Hepatocyte (in vitro differentiated cells): ENCODE measurements around the gene SFXN1. TPM values are rescaled to one million over a fixed set of nuclear protein-coding genes. Genes with fewer than 3 reads are reported as not detected.

Experiments
- DNase-seq: peaks from one replicate; pipeline ENCODE4 v3.0.0-alpha.2; 2016; ENCODE audit warnings: low spot score
- H2AFZ ChIP-seq: fragments of 200-600 bp; sonication (generic); 2 replicates; pipeline ENCODE4 v1.6.0; 2016; ENCODE audit warnings: antibody characterized with exemption, mild to moderate bottlenecking
- H3K27ac ChIP-seq: fragments of 200-600 bp; sonication (generic); 2 replicates; pipeline ENCODE4 v1.5.1; 2016; ENCODE audit warnings: mild to moderate bottlenecking
- H3K27me3 ChIP-seq: fragments of 200-600 bp; sonication (generic); 2 replicates; pipeline ENCODE4 v1.6.1; 2016
- H3K36me3 ChIP-seq: fragments of 200-600 bp; sonication (generic); replicated peaks from 2 replicates; pipeline ENCODE4 v1.5.1; 2016; ENCODE audit warnings: low read depth; ENCODE audit not compliant: insufficient read depth
- H3K4me1 ChIP-seq: fragments of 200-600 bp; sonication (generic); 2 replicates; pipeline ENCODE4 v1.5.1; 2016; ENCODE audit warnings: mild to moderate bottlenecking, moderate library complexity; ENCODE audit not compliant: insufficient read depth
- H3K4me2 ChIP-seq: fragments of 200-600 bp; sonication (generic); 2 replicates; pipeline ENCODE4 v1.6.0; 2016
- H3K4me3 ChIP-seq: fragments of 200-600 bp; sonication (generic); 2 replicates; pipeline ENCODE4 v1.5.1; 2016; ENCODE audit warnings: mild to moderate bottlenecking
- H3K79me2 ChIP-seq: fragments of 200-600 bp; sonication (generic); 2 replicates; pipeline ENCODE4 v1.6.0; 2017; ENCODE audit warnings: mild to moderate bottlenecking
- H3K9me2 ChIP-seq: fragments of 200-600 bp; sonication (generic); replicated peaks from 2 replicates; pipeline ENCODE4 v1.6.0; 2017; ENCODE audit warnings: mild to moderate bottlenecking; ENCODE audit not compliant: insufficient read depth
- H3K9me3 ChIP-seq: fragments of 200-600 bp; sonication (generic); 2 replicates; pipeline ENCODE4 v1.5.1; 2016; ENCODE audit warnings: low read depth, mild to moderate bottlenecking
- H4K20me1 ChIP-seq: fragments of 200-600 bp; sonication (generic); 2 replicates; pipeline ENCODE4 v1.6.0; 2016; ENCODE audit warnings: mild to moderate bottlenecking; ENCODE audit not compliant: insufficient read depth, poor library complexity, severe bottlenecking
- EZH2 ChIP-seq: fragments of 200-600 bp; sonication (generic); IDR thresholded peaks from 2 replicates; pipeline ENCODE4 v1.6.1; 2016; ENCODE audit warnings: antibody characterized with exemption, mild to moderate bottlenecking, borderline replicate concordance
- EZH2phosphoT487 ChIP-seq: fragments of 200-600 bp; sonication (generic); IDR thresholded peaks from one replicate; pipeline ENCODE4 v1.6.1; 2018; ENCODE audit warnings: antibody characterized with exemption, mild to moderate bottlenecking, low read depth, moderate library complexity; ENCODE audit not compliant: unreplicated experiment, severe bottlenecking
- WGBS: methylation state at CpG from one replicate; pipeline ENCODE4 v1.1.6; 2016; ENCODE audit warnings: low lambda C conversion rate; ENCODE audit errors: missing lambda C conversion rate; 5-methylcytosine and 5-hydroxymethylcytosine counted together
- polyA plus RNA-seq: library from polyadenylated mRNA; unstranded; fragments of >200 nt; fragmentation: Nextera tagmentation; extraction: Ambion mirVana; gene quantifications from 2 replicates; pipeline ENCODE4 v1.2.1, GENCODE V29; 2016
- total RNA-seq: library from RNA; depleted of rRNA; stranded (reverse); fragments of >200 nt; gene quantifications from 2 replicates; pipeline ENCODE4 v1.2.3, GENCODE V29; 2014
- TF ChIP-seq, protein P1 (sequence below): fragments of 200-600 bp; sonication (generic); IDR thresholded peaks from 2 replicates; pipeline ENCODE4 v1.5.1; 2016; ENCODE audit warnings: antibody characterized with exemption, mild to moderate bottlenecking; ENCODE audit not compliant: poor library complexity

Gene SFXN1
- total and polyA plus RNA-seq, 2 experiments from 2014 or later: 57.0 to 110 TPM

GRCh38 chr5:175489693-175490443 is 11.5 kb downstream of the SFXN1 start:
- no peaks in the 10 kb centered on the region for H3K9me3 ChIP-seq
- no peak for DNase-seq
- H3K9me2 ChIP-seq: no peaks in the 10 kb centered on the region
- H3K36me3 ChIP-seq: no peaks in the 10 kb centered on the region
- no peak overlapping the region for H3K27ac ChIP-seq
- no peak overlapping the region for H2AFZ ChIP-seq
- H3K27me3 ChIP-seq: no peaks in the 10 kb centered on the region
- H4K20me1 ChIP-seq: peaks cover 30% of the 10 kb centered on the region
- TF ChIP-seq EZH2phosphoT487 (no peak), EZH2 (no peak)
- TF ChIP-seq, protein P1, sequence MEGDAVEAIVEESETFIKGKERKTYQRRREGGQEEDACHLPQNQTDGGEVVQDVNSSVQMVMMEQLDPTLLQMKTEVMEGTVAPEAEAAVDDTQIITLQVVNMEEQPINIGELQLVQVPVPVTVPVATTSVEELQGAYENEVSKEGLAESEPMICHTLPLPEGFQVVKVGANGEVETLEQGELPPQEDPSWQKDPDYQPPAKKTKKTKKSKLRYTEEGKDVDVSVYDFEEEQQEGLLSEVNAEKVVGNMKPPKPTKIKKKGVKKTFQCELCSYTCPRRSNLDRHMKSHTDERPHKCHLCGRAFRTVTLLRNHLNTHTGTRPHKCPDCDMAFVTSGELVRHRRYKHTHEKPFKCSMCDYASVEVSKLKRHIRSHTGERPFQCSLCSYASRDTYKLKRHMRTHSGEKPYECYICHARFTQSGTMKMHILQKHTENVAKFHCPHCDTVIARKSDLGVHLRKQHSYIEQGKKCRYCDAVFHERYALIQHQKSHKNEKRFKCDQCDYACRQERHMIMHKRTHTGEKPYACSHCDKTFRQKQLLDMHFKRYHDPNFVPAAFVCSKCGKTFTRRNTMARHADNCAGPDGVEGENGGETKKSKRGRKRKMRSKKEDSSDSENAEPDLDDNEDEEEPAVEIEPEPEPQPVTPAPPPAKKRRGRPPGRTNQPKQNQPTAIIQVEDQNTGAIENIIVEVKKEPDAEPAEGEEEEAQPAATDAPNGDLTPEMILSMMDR: no peak
- peaks cover 78% of the 10 kb centered on the region for H3K79me2 ChIP-seq
- H3K4me3 ChIP-seq: no peak overlapping the region
- 84% methylated on average over 6 of the region's 6 CpGs for WGBS
- H3K4me1 ChIP-seq: peaks cover 5% of the 10 kb centered on the region
- no peak overlapping the region for H3K4me2 ChIP-seq

GRCh38 chr5:175491223-175491622 is 12.9 kb downstream of the SFXN1 start:
- H3K4me2 ChIP-seq: no peak overlapping the region
- no peaks in the 10 kb centered on the region for H3K9me2 ChIP-seq
- no peaks in the 10 kb centered on the region for H3K27me3 ChIP-seq
- H3K9me3 ChIP-seq: no peaks in the 10 kb centered on the region
- H3K4me3 ChIP-seq: no peak overlapping the region
- WGBS: 83% methylated on average over 6 of the region's 6 CpGs
- H3K79me2 ChIP-seq: peaks cover 77% of the 10 kb centered on the region
- DNase-seq: no peak
- peaks cover 24% of the 10 kb centered on the region for H4K20me1 ChIP-seq
- no peak overlapping the region for H3K27ac ChIP-seq
- H2AFZ ChIP-seq: no peak overlapping the region
- H3K36me3 ChIP-seq: no peaks in the 10 kb centered on the region
- TF ChIP-seq, protein P1: no peak
- TF ChIP-seq EZH2phosphoT487 (no peak), EZH2 (no peak)
- peaks cover 5% of the 10 kb centered on the region for H3K4me1 ChIP-seq

DNA sequence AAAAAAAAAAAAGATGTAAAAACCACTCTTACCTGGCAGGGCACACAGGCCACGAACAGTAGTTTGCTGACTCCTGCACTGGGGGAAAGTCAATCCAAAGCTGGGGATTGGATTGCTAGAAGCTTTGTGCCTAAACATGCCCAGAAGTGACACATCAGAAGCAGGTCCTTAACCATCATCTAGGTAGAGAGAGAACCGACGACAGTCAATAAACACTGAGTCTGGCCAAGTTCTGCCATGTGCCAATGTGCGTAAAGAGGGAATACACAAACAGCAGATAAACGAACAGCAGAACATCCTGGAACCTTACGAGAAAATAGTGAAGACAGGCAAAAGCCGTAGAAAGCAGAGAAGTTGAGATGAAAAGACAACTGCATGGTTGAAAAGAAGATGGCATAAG is 14.9 kb downstream of the SFXN1 start:
- H3K4me2 ChIP-seq: no peak overlapping the region
- H2AFZ ChIP-seq: no peak overlapping the region
- H3K27ac ChIP-seq: peak overlapping the region; percentile 21
- H3K79me2 ChIP-seq: peaks cover 66% of the 10 kb centered on the region
- H3K4me1 ChIP-seq: peaks cover 5% of the 10 kb centered on the region
- 90% methylated on average over 7 of the region's 7 CpGs for WGBS
- no peak for DNase-seq
- H4K20me1 ChIP-seq: peaks cover 14% of the 10 kb centered on the region
- TF ChIP-seq, protein P1: no peak
- TF ChIP-seq EZH2phosphoT487 (no peak), EZH2 (no peak)
- no peaks in the 10 kb centered on the region for H3K9me3 ChIP-seq
- no peaks in the 10 kb centered on the region for H3K27me3 ChIP-seq
- no peak overlapping the region for H3K4me3 ChIP-seq
- no peaks in the 10 kb centered on the region for H3K36me3 ChIP-seq
- H3K9me2 ChIP-seq: no peaks in the 10 kb centered on the region

GRCh38 chr5:175493726-175494125 is 15.4 kb downstream of the SFXN1 start:
- Histone ChIP-seq H3K79me2 (peaks cover 63% of the 10 kb centered on the region), H3K9me3 (no peaks in the 10 kb centered on the region)

More at GRCh38 chr5:175493726-175494125, 15.4 kb downstream of the SFXN1 start:
- H2AFZ ChIP-seq: no peak overlapping the region
- no peak for DNase-seq
- no peaks in the 10 kb centered on the region for H3K36me3 ChIP-seq
- no peak overlapping the region for H3K4me3 ChIP-seq
- H3K27me3 ChIP-seq: no peaks in the 10 kb centered on the region
- peaks cover 10% of the 10 kb centered on the region for H4K20me1 ChIP-seq
- H3K4me1 ChIP-seq: peaks cover 5% of the 10 kb centered on the region
- no peak overlapping the region for H3K4me2 ChIP-seq
- WGBS: 56% methylated on average over 8 of the region's 8 CpGs
- TF ChIP-seq EZH2phosphoT487 (no peak), EZH2 (no peak)
- TF ChIP-seq, protein P1: no peak
- H3K9me2 ChIP-seq: no peaks in the 10 kb centered on the region
- H3K27ac ChIP-seq: peak overlapping the region; percentile 21
